ENCODE measurements around the gene RRAS.

Gene RRAS

DNA sequence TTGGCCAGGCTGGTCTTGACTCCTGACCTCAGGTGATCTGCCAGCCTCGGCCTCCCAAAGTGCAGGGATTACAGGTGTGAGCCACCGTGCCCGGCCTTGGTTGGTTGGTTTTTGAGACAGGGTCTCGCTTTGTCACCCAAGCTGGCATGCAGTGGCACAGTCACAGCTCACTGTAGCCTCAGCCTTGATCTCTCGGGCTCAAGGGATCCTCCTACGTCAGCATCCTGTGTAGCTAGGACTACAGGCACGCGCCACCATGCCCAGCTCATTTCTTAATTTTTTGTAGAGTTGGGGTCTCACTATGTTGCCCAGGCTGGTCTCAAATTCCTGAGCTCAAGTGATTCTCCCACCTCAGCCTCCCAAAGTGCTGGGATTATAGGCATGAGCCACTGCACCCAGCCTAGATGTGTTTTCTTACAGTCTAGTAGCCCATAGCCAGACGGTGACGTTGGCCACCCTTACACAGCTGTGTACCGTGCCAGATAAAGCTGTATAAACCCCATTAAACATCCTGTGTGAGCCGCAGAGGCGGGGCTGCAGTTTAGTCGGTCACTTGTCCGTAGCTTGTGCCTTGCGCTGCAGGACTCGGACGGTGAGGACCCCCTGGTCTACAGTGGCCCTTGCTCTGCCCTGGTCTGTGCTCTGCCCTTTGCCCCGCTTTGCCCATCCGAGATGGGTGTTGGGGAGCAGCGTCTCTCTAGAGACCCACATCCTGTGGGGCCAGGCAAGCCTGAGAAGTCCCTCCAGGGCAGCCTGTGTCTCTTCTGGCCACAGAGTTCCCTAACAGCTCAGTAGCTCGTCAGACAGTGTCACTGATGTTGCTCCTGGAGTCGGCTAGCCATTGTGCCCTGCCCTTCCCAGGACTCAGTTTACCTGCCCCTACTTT is 15.9 kb upstream of the RRAS start:
- no peak for DNase-seq (ENCODE audit: low read depth)
- H3K4me3 ChIP-seq (ENCODE audit: control insufficient read depth, low read depth, low read length): no peak overlapping the region
- TF ChIP-seq, protein P1, sequence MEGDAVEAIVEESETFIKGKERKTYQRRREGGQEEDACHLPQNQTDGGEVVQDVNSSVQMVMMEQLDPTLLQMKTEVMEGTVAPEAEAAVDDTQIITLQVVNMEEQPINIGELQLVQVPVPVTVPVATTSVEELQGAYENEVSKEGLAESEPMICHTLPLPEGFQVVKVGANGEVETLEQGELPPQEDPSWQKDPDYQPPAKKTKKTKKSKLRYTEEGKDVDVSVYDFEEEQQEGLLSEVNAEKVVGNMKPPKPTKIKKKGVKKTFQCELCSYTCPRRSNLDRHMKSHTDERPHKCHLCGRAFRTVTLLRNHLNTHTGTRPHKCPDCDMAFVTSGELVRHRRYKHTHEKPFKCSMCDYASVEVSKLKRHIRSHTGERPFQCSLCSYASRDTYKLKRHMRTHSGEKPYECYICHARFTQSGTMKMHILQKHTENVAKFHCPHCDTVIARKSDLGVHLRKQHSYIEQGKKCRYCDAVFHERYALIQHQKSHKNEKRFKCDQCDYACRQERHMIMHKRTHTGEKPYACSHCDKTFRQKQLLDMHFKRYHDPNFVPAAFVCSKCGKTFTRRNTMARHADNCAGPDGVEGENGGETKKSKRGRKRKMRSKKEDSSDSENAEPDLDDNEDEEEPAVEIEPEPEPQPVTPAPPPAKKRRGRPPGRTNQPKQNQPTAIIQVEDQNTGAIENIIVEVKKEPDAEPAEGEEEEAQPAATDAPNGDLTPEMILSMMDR (IDR thresholded peaks at IDR 0.05; ENCODE audit: control insufficient read depth, insufficient read depth, low read depth, low read length, missing control alignments): no peak

DNA sequence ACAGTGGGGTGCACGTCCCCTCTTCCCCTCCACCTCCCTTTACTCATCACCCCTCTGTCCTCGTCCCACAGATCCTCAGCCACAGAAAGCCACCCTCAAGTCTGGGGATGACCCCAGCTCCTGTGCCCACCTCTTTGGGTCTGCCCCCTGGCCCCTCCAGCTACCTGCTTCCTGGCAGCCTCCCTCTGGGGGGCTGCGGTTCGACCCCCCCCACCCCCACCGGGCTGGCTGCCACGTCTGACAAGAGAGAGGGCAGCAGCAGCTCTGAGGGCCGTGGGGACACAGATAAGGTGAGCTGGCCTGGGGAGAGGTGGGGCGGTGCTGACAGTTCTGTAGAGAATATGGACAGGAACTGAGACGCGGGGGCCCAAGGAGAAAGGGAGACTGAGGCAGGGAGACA is 14.6 kb upstream of the RRAS start:
- DNase-seq (ENCODE audit: low read depth): no peak
- H3K4me3 ChIP-seq (ENCODE audit: control insufficient read depth, low read depth, low read length): no peak overlapping the region
- TF ChIP-seq, protein P1 (IDR thresholded peaks at IDR 0.05; ENCODE audit: control insufficient read depth, insufficient read depth, low read depth, low read length, missing control alignments): no peak

DNA sequence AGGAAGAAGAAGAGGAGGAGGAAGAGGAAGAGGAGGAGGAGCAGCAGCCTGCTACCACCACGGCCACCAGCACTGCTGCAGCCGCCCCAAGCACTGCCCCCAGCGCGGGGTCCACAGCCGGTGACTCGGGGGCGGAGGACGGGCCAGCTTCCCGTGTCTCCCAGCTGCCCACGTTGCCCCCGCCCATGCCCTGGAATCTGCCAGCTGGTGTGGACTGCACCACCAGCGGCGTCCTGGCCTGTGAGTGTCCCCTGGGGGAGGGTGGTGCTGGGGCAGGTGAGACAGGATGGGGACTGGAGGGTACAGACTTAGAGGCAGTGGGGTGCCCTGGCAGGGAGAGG is 13.5 kb upstream of the RRAS start:
- TF ChIP-seq, protein P1 (IDR thresholded peaks at IDR 0.05; ENCODE audit: control insufficient read depth, insufficient read depth, low read depth, low read length, missing control alignments): no peak
- H3K4me3 ChIP-seq (ENCODE audit: control insufficient read depth, low read depth, low read length): no peak overlapping the region
- no peak for DNase-seq (ENCODE audit: low read depth)

DNA sequence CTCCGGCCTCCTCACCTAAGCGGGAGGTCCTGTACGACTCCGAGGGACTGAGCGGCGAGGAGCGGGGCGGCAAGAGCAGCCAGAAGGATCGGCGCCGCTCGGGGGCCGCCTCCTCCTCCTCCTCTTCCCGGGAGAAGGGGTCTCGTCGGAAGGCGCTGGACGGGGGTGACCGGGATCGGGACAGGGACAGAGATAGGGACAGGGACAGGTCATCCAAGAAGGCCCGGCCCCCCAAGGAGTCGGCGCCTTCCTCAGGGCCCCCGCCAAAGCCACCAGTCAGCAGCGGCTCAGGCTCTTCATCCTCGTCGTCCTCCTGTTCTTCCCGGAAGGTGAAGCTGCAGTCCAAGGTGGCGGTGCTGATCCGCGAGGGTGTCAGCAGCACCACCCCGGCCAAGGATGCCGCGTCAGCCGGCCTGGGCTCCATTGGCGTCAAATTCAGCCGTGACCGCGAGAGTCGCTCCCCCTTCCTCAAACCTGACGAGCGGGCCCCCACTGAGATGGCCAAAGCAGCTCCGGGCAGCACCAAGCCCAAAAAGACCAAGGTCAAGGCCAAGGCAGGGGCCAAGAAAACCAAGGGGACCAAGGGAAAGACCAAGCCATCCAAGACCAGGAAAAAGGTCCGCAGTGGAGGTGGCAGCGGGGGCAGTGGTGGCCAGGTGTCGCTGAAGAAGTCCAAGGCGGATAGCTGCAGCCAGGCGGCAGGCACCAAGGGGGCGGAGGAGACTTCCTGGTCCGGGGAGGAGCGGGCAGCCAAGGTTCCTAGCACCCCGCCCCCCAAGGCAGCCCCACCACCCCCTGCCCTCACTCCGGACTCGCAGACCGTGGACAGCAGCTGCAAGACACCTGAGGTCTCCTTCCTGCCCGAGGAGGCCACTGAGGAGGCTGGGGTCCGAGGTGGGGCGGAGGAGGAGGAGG is 12.9 kb upstream of the RRAS start:
- TF ChIP-seq, protein P1 (IDR thresholded peaks at IDR 0.05; ENCODE audit: control insufficient read depth, insufficient read depth, low read depth, low read length, missing control alignments): no peak
- no peak overlapping the region for H3K4me3 ChIP-seq (ENCODE audit: control insufficient read depth, low read depth, low read length)
- DNase-seq (ENCODE audit: low read depth): no peak

DNA sequence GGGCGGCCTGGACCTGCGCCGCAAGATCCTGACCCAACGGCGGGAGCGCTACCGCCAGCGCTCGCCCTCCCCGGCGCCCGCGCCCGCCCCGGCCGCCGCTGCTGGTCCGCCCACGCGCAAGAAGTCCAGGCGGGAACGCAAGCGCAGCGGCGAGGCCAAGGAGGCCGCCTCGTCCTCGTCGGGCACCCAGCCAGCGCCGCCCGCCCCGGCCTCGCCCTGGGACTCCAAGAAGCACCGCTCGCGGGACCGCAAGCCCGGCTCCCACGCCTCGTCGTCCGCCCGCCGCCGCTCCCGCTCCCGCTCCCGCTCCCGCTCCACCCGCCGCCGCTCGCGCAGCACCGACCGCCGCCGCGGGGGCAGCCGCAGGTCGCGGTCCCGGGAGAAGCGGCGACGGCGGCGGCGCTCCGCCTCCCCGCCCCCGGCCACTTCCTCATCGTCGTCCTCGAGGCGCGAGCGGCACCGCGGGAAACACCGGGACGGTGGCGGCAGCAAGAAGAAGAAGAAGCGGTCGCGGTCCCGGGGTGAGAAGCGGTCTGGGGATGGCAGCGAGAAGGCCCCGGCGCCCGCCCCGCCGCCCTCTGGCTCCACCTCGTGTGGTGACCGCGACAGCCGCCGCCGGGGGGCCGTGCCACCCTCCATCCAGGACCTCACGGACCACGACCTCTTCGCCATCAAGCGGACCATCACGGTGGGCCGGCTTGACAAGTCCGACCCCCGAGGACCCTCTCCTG is 12.0 kb upstream of the RRAS start:
- no peak overlapping the region for H3K4me3 ChIP-seq (ENCODE audit: control insufficient read depth, low read depth, low read length)
- TF ChIP-seq, protein P1 (IDR thresholded peaks at IDR 0.05; ENCODE audit: control insufficient read depth, insufficient read depth, low read depth, low read length, missing control alignments): no peak
- no peak for DNase-seq (ENCODE audit: low read depth)
